Breast epithelium (tissue), 3 donors: ENCODE results near the gene WWOX.

Experiments used
- POLR2A ChIP-seq: fragments of 450-650 bp; IDR thresholded peaks from one replicate; pipeline ENCODE4 v1.6.1; 2016; ENCODE audit warnings: antibody characterized with exemption, mild to moderate bottlenecking, moderate library complexity
- POLR2AphosphoS5 ChIP-seq, 3 donors: sonication (generic); formaldehyde crosslinking; IDR thresholded peaks; one replicate each; pipeline ENCODE4 v1.6.1; 2017; ENCODE audit warnings: antibody characterized with exemption in 3 of 3
- TF ChIP-seq, protein P1 (sequence below), 3 donors: fragments of 450-650 bp; IDR thresholded peaks; one replicate each; pipeline ENCODE4 v1.5.1; 2016 to 2017; ENCODE audit warnings: antibody characterized with exemption in 3 of 3, mild to moderate bottlenecking in 3 of 3, moderate library complexity in 3 of 3

DNA sequence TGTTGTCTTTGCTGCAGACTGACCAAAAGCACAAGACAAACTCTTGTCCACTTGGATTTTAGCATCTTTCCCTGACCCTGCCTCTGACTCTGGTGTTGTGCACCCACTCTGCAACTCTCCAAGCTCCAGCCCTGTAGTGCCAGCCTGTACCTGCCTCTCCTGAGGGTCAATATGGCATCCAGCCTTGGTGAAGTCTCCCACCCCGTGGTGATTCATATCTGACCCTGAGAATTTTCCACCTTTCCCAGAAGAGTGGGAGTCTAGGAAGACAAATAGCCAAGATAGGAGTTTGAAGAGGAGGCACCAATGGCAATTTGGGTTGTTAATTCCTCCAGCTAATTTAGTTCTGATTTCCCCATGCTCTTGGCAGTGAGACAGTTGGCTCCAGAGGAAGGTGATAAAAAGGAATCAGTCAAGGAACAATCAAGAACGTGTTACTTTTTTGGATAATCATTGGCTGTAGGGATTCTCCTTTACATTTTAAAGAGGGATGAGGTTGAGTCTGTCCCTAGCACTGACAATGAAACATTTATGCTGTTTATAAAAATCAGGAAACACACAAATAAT is 1085.1 kb downstream of the WWOX start:
- TF ChIP-seq, protein P1, sequence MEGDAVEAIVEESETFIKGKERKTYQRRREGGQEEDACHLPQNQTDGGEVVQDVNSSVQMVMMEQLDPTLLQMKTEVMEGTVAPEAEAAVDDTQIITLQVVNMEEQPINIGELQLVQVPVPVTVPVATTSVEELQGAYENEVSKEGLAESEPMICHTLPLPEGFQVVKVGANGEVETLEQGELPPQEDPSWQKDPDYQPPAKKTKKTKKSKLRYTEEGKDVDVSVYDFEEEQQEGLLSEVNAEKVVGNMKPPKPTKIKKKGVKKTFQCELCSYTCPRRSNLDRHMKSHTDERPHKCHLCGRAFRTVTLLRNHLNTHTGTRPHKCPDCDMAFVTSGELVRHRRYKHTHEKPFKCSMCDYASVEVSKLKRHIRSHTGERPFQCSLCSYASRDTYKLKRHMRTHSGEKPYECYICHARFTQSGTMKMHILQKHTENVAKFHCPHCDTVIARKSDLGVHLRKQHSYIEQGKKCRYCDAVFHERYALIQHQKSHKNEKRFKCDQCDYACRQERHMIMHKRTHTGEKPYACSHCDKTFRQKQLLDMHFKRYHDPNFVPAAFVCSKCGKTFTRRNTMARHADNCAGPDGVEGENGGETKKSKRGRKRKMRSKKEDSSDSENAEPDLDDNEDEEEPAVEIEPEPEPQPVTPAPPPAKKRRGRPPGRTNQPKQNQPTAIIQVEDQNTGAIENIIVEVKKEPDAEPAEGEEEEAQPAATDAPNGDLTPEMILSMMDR (IDR thresholded peaks at IDR 0.05) = no peak
- TF ChIP-seq POLR2A (no peak), POLR2AphosphoS5 (IDR thresholded peaks at IDR 0.05) (no peak)
